Astrocyte (in vitro differentiated cells and primary cell): ENCODE measurements around the gene EVI5L. TPM values are rescaled to one million over a fixed set of nuclear protein-coding genes. Genes with fewer than 3 reads are reported as not detected.

Source experiments
- DNase-seq: peaks from one replicate; pipeline ENCODE4 v3.0.0-alpha.2; 2010; ENCODE audit warnings: low read depth
- FAIRE-seq: peaks from 2 replicates; lab custom pipeline; 2011; peaks lifted over from hg19 to GRCh38; lab: Jason Lieb, UNC
- H2AFZ ChIP-seq: 2 replicates; pipeline ENCODE4 v1.6.0; 2012; ENCODE audit warnings: low read depth, low read length, inconsistent platforms
- H3K27ac ChIP-seq: 2 replicates; pipeline ENCODE4 v1.5.1; 2011; ENCODE audit warnings: low read depth, low read length, inconsistent platforms
- H3K27me3 ChIP-seq: 2 replicates; pipeline ENCODE4 v1.6.0; 2011; ENCODE audit warnings: low read length, inconsistent platforms; ENCODE audit not compliant: insufficient read depth
- H3K36me3 ChIP-seq: 2 replicates; pipeline ENCODE4 v1.5.1; 2011; ENCODE audit warnings: low read length, inconsistent platforms; ENCODE audit not compliant: insufficient read depth
- H3K4me1 ChIP-seq: 2 replicates; pipeline ENCODE4 v1.5.1; 2011; ENCODE audit warnings: low read length, inconsistent platforms; ENCODE audit not compliant: insufficient read depth
- H3K4me2 ChIP-seq: 2 replicates; pipeline ENCODE4 v1.6.0; 2012; ENCODE audit warnings: low read length, inconsistent platforms
- H3K4me3 ChIP-seq: 2 replicates; pipeline ENCODE4 v1.5.1; 2011; ENCODE audit warnings: low read depth, mild to moderate bottlenecking, low read length, inconsistent platforms; ENCODE audit not compliant: insufficient read depth
- H3K79me2 ChIP-seq: 2 replicates; pipeline ENCODE4 v1.6.0; 2012; ENCODE audit warnings: mild to moderate bottlenecking, low read length, inconsistent platforms; ENCODE audit not compliant: insufficient read depth
- H3K9ac ChIP-seq: 2 replicates; pipeline ENCODE4 v1.6.0; 2012; ENCODE audit warnings: mild to moderate bottlenecking, low read length, inconsistent platforms
- H3K9me3 ChIP-seq: 2 replicates; pipeline ENCODE4 v1.5.1; 2012; ENCODE audit warnings: low read depth, mild to moderate bottlenecking, low read length, inconsistent platforms; ENCODE audit not compliant: insufficient read depth
- H4K20me1 ChIP-seq: 2 replicates; pipeline ENCODE4 v1.6.0; 2012; ENCODE audit warnings: low read length, inconsistent platforms; ENCODE audit not compliant: insufficient read depth
- H3K27ac Mint-ChIP-seq: one replicate; pipeline ENCODE4 v1.8.0; 2021; ENCODE audit warnings: mild to moderate bottlenecking, mixed read lengths; ENCODE audit not compliant: unreplicated experiment
- H3K27me3 Mint-ChIP-seq: one replicate; pipeline ENCODE4 v1.8.0; 2021; ENCODE audit warnings: low read depth, mixed read lengths; ENCODE audit not compliant: unreplicated experiment
- H3K36me3 Mint-ChIP-seq: one replicate; pipeline ENCODE4 v1.8.0; 2021; ENCODE audit warnings: low read depth, mixed read lengths; ENCODE audit not compliant: unreplicated experiment
- H3K4me1 Mint-ChIP-seq: one replicate; pipeline ENCODE4 v1.8.0; 2021; ENCODE audit warnings: low read depth, mixed read lengths; ENCODE audit not compliant: unreplicated experiment
- H3K4me3 Mint-ChIP-seq: one replicate; pipeline ENCODE4 v1.8.0; 2021; ENCODE audit warnings: mild to moderate bottlenecking, moderate library complexity, mixed read lengths; ENCODE audit not compliant: unreplicated experiment
- H3K9me3 Mint-ChIP-seq: one replicate; pipeline ENCODE4 v1.8.0; 2021; ENCODE audit warnings: mild to moderate bottlenecking, mixed read lengths; ENCODE audit not compliant: unreplicated experiment
- EZH2 ChIP-seq: IDR thresholded peaks from 2 replicates; pipeline ENCODE4 v1.6.1; 2012; ENCODE audit warnings: mild to moderate bottlenecking, low read length, inconsistent platforms; ENCODE audit not compliant: insufficient read depth
- total RNA-seq: library from RNA; stranded (reverse); gene quantifications from 2 replicates; pipeline ENCODE4 v1.2.1, GENCODE V29; 2021
- TF ChIP-seq, protein P1 (sequence below): IDR thresholded peaks from 2 replicates; pipeline ENCODE4 v1.5.1; 2011; ENCODE audit warnings: low read depth, mild to moderate bottlenecking, inconsistent platforms, low read length, moderate library complexity; ENCODE audit not compliant: insufficient read depth

EVI5L gene
- total RNA-seq, 1 donor from 2014 or later: 22.1 TPM

DNA sequence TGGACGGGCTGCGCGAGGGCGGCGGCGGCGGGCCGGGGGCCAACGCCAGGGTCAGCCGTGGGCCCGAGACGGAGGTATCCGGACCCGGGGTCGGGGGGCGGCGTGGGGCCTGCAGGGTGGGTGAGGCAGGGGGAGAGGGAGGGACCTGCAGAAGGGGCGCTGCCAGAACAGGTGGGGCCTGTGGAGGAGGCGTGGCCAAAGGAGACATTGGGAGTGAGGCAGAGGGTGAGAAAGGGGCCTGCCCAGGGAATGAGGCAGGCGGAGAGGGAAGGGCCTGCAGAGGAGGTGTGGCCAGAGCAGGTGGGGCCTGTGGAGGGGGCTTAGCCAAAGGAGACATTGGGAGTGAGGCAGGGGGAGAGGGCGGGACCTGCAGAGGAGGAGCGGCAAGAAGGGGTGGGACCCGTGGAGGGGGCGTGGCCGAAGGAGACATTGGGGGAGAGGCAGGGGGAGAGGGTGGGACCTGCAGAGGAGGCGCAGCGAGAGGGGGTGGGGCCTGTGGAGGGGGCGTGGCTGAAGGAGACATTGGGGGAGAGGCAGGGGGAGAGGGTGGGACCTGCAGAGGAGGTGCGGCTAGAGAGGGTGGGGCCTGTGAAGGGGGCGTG is 40.0 kb downstream of the EVI5L start:
- no peak overlapping the region for H2AFZ ChIP-seq
- Mint-ChIP-seq H3K27me3 (peaks cover 19% of the 10 kb centered on the region), H3K4me1 (peaks cover 4% of the 10 kb centered on the region), H3K27ac (no peak overlapping the region), H3K36me3 (no peaks in the 10 kb centered on the region), H3K9me3 (no peaks in the 10 kb centered on the region), H3K4me3 (peak overlapping the region; percentile 40)
- H3K4me1 ChIP-seq: peaks cover 12% of the 10 kb centered on the region
- H3K4me3 ChIP-seq: no peak overlapping the region
- peak overlapping the region; percentile 70 for H3K4me2 ChIP-seq
- H3K9ac ChIP-seq: no peak overlapping the region
- no peak overlapping the region for H3K27ac ChIP-seq
- TF ChIP-seq, protein P1, sequence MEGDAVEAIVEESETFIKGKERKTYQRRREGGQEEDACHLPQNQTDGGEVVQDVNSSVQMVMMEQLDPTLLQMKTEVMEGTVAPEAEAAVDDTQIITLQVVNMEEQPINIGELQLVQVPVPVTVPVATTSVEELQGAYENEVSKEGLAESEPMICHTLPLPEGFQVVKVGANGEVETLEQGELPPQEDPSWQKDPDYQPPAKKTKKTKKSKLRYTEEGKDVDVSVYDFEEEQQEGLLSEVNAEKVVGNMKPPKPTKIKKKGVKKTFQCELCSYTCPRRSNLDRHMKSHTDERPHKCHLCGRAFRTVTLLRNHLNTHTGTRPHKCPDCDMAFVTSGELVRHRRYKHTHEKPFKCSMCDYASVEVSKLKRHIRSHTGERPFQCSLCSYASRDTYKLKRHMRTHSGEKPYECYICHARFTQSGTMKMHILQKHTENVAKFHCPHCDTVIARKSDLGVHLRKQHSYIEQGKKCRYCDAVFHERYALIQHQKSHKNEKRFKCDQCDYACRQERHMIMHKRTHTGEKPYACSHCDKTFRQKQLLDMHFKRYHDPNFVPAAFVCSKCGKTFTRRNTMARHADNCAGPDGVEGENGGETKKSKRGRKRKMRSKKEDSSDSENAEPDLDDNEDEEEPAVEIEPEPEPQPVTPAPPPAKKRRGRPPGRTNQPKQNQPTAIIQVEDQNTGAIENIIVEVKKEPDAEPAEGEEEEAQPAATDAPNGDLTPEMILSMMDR: no peak
- no peak for TF ChIP-seq EZH2
- peaks cover 6% of the 10 kb centered on the region for H4K20me1 ChIP-seq
- no peaks in the 10 kb centered on the region for H3K79me2 ChIP-seq
- peaks cover 22% of the 10 kb centered on the region for H3K27me3 ChIP-seq
- H3K36me3 ChIP-seq: no peaks in the 10 kb centered on the region
- FAIRE-seq: no peak
- H3K9me3 ChIP-seq: no peaks in the 10 kb centered on the region
- DNase-seq: no peak

DNA sequence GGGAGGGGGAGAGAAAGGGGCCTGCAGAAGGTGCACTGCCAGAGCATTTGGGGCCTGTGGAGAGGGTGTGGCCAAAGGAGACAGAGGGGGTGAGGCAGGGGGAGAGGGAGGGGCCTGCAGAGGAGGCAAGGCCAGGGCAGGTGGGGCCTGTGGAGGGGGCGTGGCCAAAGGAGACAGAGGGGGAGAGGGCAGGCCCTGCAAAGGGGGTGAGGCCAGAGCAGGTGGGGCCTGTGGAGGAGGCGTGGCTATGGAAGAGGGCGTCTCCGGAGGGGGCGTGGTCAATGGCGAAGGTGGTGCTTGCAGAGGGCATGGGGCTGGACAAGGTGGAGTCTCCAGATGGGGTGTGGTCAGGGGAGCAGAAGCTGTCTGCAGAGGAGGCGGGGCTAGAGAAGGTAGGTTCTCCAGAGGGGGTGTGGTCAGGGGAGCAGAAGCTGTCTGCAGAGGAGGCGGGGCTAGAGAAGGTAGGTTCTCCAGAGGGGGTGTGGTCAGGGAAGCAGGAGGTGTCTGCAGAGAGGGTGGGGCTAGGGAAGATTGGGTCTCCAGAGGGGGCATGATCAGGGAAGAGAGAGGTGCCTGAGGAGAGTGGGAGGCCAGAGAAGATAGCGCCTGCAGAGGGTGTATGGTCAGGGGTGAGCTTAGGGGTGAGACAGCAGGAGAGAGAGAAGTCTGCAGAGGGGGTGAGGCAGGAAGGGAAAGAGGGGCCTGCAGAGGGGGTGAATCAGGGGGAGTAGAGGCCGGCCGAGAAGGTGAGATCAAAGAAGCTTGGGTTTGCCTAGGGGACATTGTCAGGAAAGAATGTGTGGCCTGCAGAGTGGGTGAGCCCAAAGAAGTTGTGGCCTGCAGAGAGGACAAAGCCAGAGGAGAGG is 40.8 kb downstream of the EVI5L start:
- H3K4me3 ChIP-seq: no peak overlapping the region
- DNase-seq (no peak), FAIRE-seq (no peak)
- peaks cover 12% of the 10 kb centered on the region for H3K4me1 ChIP-seq
- no peaks in the 10 kb centered on the region for H3K9me3 Mint-ChIP-seq
- peaks cover 4% of the 10 kb centered on the region for H3K4me1 Mint-ChIP-seq
- H3K36me3 Mint-ChIP-seq: no peaks in the 10 kb centered on the region
- peak overlapping the region; percentile 89 for H3K4me2 ChIP-seq
- TF ChIP-seq, protein P1: no peak
- no peak for TF ChIP-seq EZH2
- H4K20me1 ChIP-seq: no peaks in the 10 kb centered on the region
- no peak overlapping the region for H3K27ac ChIP-seq
- H3K9ac ChIP-seq: no peak overlapping the region
- no peaks in the 10 kb centered on the region for H3K79me2 ChIP-seq
- peak overlapping the region; percentile 29 for H3K4me3 Mint-ChIP-seq
- peak overlapping the region; percentile 55 for H3K27ac Mint-ChIP-seq
- H3K36me3 ChIP-seq: no peaks in the 10 kb centered on the region
- H2AFZ ChIP-seq: peak overlapping the region; percentile 89
- no peaks in the 10 kb centered on the region for H3K9me3 ChIP-seq
- peaks cover 16% of the 10 kb centered on the region for H3K27me3 Mint-ChIP-seq
- peaks cover 18% of the 10 kb centered on the region for H3K27me3 ChIP-seq
